SH-SY5Y (cell line): ENCODE data around the gene ACTC1.

ENCODE experiments used
- GATA2 ChIP-seq: IDR thresholded peaks from 2 replicates; pipeline ENCODE4 v1.6.1; 2011; ENCODE audit warnings: mild to moderate bottlenecking, low read depth, low read length
- GATA3 ChIP-seq: IDR thresholded peaks from 2 replicates; pipeline ENCODE4 v1.6.1; 2011; ENCODE audit warnings: low read depth, mild to moderate bottlenecking, low read length, moderate library complexity

DNA sequence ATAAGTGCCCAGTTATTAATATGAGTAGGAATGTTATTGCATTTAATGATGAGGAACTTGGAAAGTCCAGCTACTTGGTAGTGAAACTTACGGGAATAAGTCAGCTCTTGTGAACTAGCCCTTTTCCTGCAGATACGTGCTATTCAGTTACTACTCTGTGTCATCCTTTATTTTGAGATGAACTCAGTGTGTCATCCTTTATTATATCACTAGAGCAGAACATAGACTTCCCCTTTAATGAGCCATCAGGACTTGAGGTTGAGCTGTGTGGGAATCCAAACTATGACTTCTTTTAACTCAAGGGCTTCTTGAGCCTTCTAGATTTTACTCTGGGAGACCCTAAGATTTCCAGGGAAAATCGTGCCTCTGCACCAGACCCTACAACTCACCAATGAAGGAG is 3.6 kb downstream of the ACTC1 start:
- TF ChIP-seq GATA3 (no peak), GATA2 (no peak)
